ENCODE data around the gene PI4K2A.

PI4K2A gene

DNA sequence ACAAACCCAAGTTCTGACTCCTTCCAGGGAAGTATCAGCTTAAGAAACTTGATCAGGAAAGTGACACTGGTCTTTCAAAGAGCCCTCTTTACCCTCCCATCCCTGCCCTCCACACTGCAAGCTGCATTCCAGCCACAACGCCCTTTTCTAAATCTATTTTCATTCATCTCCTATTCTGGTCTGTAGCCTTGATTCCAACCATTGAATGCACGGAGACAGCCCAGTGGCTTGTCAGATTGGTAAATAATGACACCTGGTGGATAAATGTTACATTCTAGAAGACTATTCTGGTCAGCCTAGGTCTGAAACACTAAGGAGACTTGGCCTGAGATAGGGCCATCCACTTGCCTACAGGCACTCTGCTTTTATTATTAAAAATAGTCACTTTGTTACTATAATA, 28.1 kb upstream of the PI4K2A start:
- Histone ChIP-seq H3K4me2 (ENCODE audit: low read length) (no peak overlapping the region), H3K9me2 (ENCODE audit: low read depth, low read length) (no peaks in the 10 kb centered on the region), H3K79me2 (ENCODE audit: insufficient read depth, low read length) (no peaks in the 10 kb centered on the region), H3K4me3 (ENCODE audit: low read depth, low read length, poor library complexity, severe bottlenecking) (no peak overlapping the region), H3K9me3 (ENCODE audit: low read length) (no peaks in the 10 kb centered on the region), H3K27me3 (ENCODE audit: insufficient read depth, low read length) (no peaks in the 10 kb centered on the region), H4K20me1 (ENCODE audit: insufficient read depth, low read length) (no peaks in the 10 kb centered on the region), H3F3A (ENCODE audit: insufficient read depth, low read length) (no peaks in the 10 kb centered on the region), H2AFZ (ENCODE audit: low read length) (no peak overlapping the region), H3K36me3 (ENCODE audit: insufficient read depth, low read length) (no peaks in the 10 kb centered on the region), H3K9ac (ENCODE audit: low read length) (no peak overlapping the region), H3K4me1 (ENCODE audit: insufficient read depth, low read length, severe bottlenecking) (no peaks in the 10 kb centered on the region), H3K27ac (ENCODE audit: low read depth, low read length, poor library complexity, severe bottlenecking) (no peak overlapping the region)
- TF ChIP-seq, protein P1, sequence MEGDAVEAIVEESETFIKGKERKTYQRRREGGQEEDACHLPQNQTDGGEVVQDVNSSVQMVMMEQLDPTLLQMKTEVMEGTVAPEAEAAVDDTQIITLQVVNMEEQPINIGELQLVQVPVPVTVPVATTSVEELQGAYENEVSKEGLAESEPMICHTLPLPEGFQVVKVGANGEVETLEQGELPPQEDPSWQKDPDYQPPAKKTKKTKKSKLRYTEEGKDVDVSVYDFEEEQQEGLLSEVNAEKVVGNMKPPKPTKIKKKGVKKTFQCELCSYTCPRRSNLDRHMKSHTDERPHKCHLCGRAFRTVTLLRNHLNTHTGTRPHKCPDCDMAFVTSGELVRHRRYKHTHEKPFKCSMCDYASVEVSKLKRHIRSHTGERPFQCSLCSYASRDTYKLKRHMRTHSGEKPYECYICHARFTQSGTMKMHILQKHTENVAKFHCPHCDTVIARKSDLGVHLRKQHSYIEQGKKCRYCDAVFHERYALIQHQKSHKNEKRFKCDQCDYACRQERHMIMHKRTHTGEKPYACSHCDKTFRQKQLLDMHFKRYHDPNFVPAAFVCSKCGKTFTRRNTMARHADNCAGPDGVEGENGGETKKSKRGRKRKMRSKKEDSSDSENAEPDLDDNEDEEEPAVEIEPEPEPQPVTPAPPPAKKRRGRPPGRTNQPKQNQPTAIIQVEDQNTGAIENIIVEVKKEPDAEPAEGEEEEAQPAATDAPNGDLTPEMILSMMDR (IDR thresholded peaks at IDR 0.05; ENCODE audit: low read length), result peak; percentile 36; the same call in 1 of the 2 replicates
- TF ChIP-seq EZH2 (IDR thresholded peaks at IDR 0.05; ENCODE audit: borderline replicate concordance, low read length), result no peak

DNA sequence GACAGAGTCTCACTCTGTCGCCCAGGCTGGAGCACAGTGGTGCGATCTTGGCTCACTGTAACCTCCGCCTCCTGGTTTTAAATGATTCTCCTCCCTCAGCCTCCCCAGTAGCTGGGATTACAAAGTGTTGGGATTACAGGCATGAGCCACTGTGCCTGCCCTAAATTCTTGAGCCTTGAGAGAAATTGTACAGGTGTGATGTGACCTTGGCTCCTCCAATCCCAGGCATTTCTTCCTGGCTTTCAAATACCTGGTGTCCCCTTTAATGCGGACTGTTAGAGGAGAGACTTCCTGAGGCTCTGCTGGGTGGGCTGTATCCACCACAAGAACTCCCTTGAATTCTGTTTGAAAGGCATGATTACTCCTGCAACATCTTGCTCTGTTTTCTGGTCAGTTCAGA, 22.2 kb upstream of the PI4K2A start:
- H3K27me3 ChIP-seq (ENCODE audit: insufficient read depth, low read length), result no peaks in the 10 kb centered on the region
- no peaks in the 10 kb centered on the region for H4K20me1 ChIP-seq (ENCODE audit: insufficient read depth, low read length)
- H3K9me2 ChIP-seq (ENCODE audit: low read depth, low read length), result no peaks in the 10 kb centered on the region
- no peaks in the 10 kb centered on the region for H3F3A ChIP-seq (ENCODE audit: insufficient read depth, low read length)
- H3K36me3 ChIP-seq (ENCODE audit: insufficient read depth, low read length), result no peaks in the 10 kb centered on the region
- TF ChIP-seq EZH2 (IDR thresholded peaks at IDR 0.05; ENCODE audit: borderline replicate concordance, low read length), result no peak
- TF ChIP-seq, protein P1 (IDR thresholded peaks at IDR 0.05; ENCODE audit: low read length), result no peak
- no peak overlapping the region for H3K27ac ChIP-seq (ENCODE audit: low read depth, low read length, poor library complexity, severe bottlenecking)
- no peak overlapping the region for H2AFZ ChIP-seq (ENCODE audit: low read length)
- no peaks in the 10 kb centered on the region for H3K9me3 ChIP-seq (ENCODE audit: low read length)
- H3K4me3 ChIP-seq (ENCODE audit: low read depth, low read length, poor library complexity, severe bottlenecking), result no peak overlapping the region
- no peak overlapping the region for H3K9ac ChIP-seq (ENCODE audit: low read length)
- no peak overlapping the region for H3K4me2 ChIP-seq (ENCODE audit: low read length)
- H3K79me2 ChIP-seq (ENCODE audit: insufficient read depth, low read length), result no peaks in the 10 kb centered on the region
- no peaks in the 10 kb centered on the region for H3K4me1 ChIP-seq (ENCODE audit: insufficient read depth, low read length, severe bottlenecking)

DNA sequence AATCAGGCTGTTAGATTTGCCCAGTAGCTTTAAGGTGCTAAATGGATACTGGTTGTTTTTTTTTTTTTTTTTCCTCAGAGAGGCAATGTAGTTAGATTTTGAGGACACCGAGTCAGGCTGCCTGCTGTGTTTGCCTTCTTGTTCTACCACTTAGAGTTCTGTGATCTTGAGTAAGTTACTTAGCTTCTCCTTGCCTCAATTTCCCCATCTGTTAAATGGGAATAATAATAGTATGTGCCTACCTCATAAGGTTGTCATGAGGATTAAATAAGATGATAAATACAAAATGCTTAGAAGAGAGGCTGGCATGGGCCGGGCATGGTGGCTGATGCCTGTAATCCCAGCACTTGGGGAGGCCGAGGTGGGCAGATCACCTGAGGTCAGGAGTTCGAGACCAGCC, 21.7 kb upstream of the PI4K2A start:
- no peaks in the 10 kb centered on the region for H3K36me3 ChIP-seq (ENCODE audit: insufficient read depth, low read length)
- no peaks in the 10 kb centered on the region for H3K79me2 ChIP-seq (ENCODE audit: insufficient read depth, low read length)
- no peaks in the 10 kb centered on the region for H3K27me3 ChIP-seq (ENCODE audit: insufficient read depth, low read length)
- H3K4me1 ChIP-seq (ENCODE audit: insufficient read depth, low read length, severe bottlenecking), result no peaks in the 10 kb centered on the region
- no peak overlapping the region for H3K4me3 ChIP-seq (ENCODE audit: low read depth, low read length, poor library complexity, severe bottlenecking)
- H3K9me3 ChIP-seq (ENCODE audit: low read length), result no peaks in the 10 kb centered on the region
- no peaks in the 10 kb centered on the region for H3K9me2 ChIP-seq (ENCODE audit: low read depth, low read length)
- H4K20me1 ChIP-seq (ENCODE audit: insufficient read depth, low read length), result no peaks in the 10 kb centered on the region
- no peak overlapping the region for H3K9ac ChIP-seq (ENCODE audit: low read length)
- no peak for TF ChIP-seq EZH2 (IDR thresholded peaks at IDR 0.05; ENCODE audit: borderline replicate concordance, low read length)
- TF ChIP-seq, protein P1 (IDR thresholded peaks at IDR 0.05; ENCODE audit: low read length), result no peak
- H2AFZ ChIP-seq (ENCODE audit: low read length), result no peak overlapping the region
- no peak overlapping the region for H3K4me2 ChIP-seq (ENCODE audit: low read length)
- no peak overlapping the region for H3K27ac ChIP-seq (ENCODE audit: low read depth, low read length, poor library complexity, severe bottlenecking)
- no peaks in the 10 kb centered on the region for H3F3A ChIP-seq (ENCODE audit: insufficient read depth, low read length)
